Esophagus squamous epithelium (tissue), 5 donors: ENCODE data around the gene SLC52A3. TPM values are rescaled to one million over a fixed set of nuclear protein-coding genes. Genes with fewer than 3 reads are reported as not detected.

Experiments
- DNase-seq: peaks from one replicate; lab custom pipeline; 2025; lab: John Stamatoyannopoulos, UW
- H3K27ac ChIP-seq, 4 donors: fragments of 200-600 bp; sonication (generic); one replicate each; pipeline ENCODE4 v1.5.1; 2016 to 2019; ENCODE audit warnings: mild to moderate bottlenecking in 1 of 4
- H3K27me3 ChIP-seq, 4 donors: fragments of 200-600 bp; sonication (generic); 1 replicate in 3 of 4; 2 replicates in 1 of 4; pipeline versions ENCODE4 v1.5.1 to v1.6.0; 2017 to 2021; ENCODE audit warnings: antibody characterized with exemption in 1 of 4
- H3K36me3 ChIP-seq, 3 donors: fragments of 200-600 bp; sonication (generic); one replicate each; pipeline ENCODE4 v1.5.1; 2016 to 2019
- H3K4me1 ChIP-seq, 3 donors: fragments of 200-600 bp; sonication (generic); one replicate each; pipeline ENCODE4 v1.5.1; 2017 to 2019
- H3K4me3 ChIP-seq, 4 donors: fragments of 200-600 bp; sonication (generic); 1 replicate in 3 of 4; 2 replicates in 1 of 4; pipeline ENCODE4 v1.5.1; 2016 to 2019; ENCODE audit warnings: mild to moderate bottlenecking in 2 of 4, moderate library complexity in 1 of 4
- H3K9me3 ChIP-seq, 3 donors: fragments of 200-600 bp; sonication (generic); one replicate each; pipeline ENCODE4 v1.5.1; 2016 to 2019
- POLR2A ChIP-seq, 4 donors: fragments of 450-650 bp; IDR thresholded peaks; one replicate each; pipeline ENCODE4 v1.6.1; 2017; ENCODE audit warnings: antibody characterized with exemption in 4 of 4, mild to moderate bottlenecking in 4 of 4, moderate library complexity in 3 of 4
- WGBS, 2 donors: methylation state at CpG; one replicate each; pipeline ENCODE4 v1.1.5; 2018; 5-methylcytosine and 5-hydroxymethylcytosine counted together
- intact Hi-C: fragments of 100-400 bp; cut with DNase I; formaldehyde crosslinking; loops from one replicate; pipeline ENCODE4 v1.15.0; 2022
- total RNA-seq, 4 donors: library from RNA; depleted of rRNA; stranded (reverse); fragments of >200 nt; gene quantifications; one replicate each; pipeline ENCODE4 v1.1.0, GENCODE V29; 2016
- TF ChIP-seq, protein P1 (sequence below), 6 experiments: fragments of 450-650 bp in 4 of 6; fragments of 200-600 bp in 2 of 6; sonication (generic) in 2 of 6; IDR thresholded peaks; one replicate each; pipeline ENCODE4 v1.5.1; 2016 to 2019; ENCODE audit warnings: antibody characterized with exemption in 6 of 6, mild to moderate bottlenecking in 4 of 6, moderate library complexity in 4 of 6
- donor health status: DM: yes; HTN: yes; CAD: no.

Gene SLC52A3
- total RNA-seq, 4 donors from 2014 or later, result 0.57 to 10.9 (median 6.5) TPM

DNA sequence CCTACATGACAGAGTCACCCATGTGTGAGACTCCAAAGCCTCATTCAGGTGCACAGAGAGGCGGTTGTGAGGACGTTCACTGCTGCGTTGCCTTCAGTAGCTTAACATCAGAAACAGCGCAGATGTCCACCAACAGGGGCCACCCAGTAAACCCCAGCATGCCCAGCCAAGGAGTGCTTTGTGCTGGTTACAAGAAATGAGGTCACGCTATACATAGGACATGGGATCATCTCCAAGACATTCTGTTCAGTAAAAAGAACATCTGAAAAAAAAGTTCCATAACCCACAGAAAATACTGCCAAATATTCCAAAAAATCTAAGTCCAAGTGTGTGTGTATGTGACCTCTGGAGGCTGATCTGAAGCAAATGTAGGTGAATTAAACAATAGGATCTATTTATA, 16.0 kb downstream of the SLC52A3 start:
- WGBS, 2 donors, result 73 to 92% methylated on average over 4 to 5 of the region's 5 CpGs
- intact Hi-C loops, result no loop called here
- no peak for DNase-seq
- no peaks in the 10 kb centered on the region for H3K9me3 ChIP-seq
- no peaks in the 10 kb centered on the region for H3K36me3 ChIP-seq
- H3K27ac ChIP-seq, result no peak overlapping the region
- peaks cover 0 to 18% (median 0%) of the 10 kb centered on the region in 4 donors for H3K27me3 ChIP-seq
- H3K4me1 ChIP-seq, result no peaks in the 10 kb centered on the region
- no peak for TF ChIP-seq POLR2A (IDR thresholded peaks at IDR 0.05)
- TF ChIP-seq, protein P1, sequence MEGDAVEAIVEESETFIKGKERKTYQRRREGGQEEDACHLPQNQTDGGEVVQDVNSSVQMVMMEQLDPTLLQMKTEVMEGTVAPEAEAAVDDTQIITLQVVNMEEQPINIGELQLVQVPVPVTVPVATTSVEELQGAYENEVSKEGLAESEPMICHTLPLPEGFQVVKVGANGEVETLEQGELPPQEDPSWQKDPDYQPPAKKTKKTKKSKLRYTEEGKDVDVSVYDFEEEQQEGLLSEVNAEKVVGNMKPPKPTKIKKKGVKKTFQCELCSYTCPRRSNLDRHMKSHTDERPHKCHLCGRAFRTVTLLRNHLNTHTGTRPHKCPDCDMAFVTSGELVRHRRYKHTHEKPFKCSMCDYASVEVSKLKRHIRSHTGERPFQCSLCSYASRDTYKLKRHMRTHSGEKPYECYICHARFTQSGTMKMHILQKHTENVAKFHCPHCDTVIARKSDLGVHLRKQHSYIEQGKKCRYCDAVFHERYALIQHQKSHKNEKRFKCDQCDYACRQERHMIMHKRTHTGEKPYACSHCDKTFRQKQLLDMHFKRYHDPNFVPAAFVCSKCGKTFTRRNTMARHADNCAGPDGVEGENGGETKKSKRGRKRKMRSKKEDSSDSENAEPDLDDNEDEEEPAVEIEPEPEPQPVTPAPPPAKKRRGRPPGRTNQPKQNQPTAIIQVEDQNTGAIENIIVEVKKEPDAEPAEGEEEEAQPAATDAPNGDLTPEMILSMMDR (IDR thresholded peaks at IDR 0.05), result no peak
- H3K4me3 ChIP-seq, result no peak overlapping the region

DNA sequence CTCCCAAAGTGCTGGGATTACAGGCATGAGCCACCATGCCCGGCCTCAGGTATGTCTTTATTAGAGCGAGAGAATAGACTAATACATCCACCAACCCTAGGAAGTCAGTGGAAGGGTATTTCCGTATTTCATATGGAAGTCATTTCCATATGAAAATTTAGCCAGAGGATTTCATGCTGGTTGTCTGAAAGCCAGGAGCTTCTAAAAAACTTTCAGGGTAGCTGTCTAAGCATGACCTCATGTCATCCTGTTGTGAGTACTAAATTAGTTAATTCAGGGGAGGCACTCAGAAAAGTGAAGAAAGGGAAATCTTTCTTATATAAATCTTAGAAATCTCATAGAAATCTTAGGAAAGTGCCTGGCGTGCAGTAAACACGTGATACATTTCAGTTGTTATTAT, 16.5 kb downstream of the SLC52A3 start:
- Histone ChIP-seq H3K4me3 (no peak overlapping the region), H3K27me3 (peaks cover 0 to 18% (median 0%) of the 10 kb centered on the region in 4 donors), H3K9me3 (no peaks in the 10 kb centered on the region), H3K4me1 (no peaks in the 10 kb centered on the region), H3K27ac (no peak overlapping the region), H3K36me3 (no peaks in the 10 kb centered on the region)
- intact Hi-C loops, result no loop called here
- no peak for DNase-seq
- no peak for TF ChIP-seq POLR2A (IDR thresholded peaks at IDR 0.05)
- TF ChIP-seq, protein P1 (IDR thresholded peaks at IDR 0.05), result no peak
- 68 to 79% methylated on average over 5 of the region's 5 CpGs for WGBS, 2 donors

DNA sequence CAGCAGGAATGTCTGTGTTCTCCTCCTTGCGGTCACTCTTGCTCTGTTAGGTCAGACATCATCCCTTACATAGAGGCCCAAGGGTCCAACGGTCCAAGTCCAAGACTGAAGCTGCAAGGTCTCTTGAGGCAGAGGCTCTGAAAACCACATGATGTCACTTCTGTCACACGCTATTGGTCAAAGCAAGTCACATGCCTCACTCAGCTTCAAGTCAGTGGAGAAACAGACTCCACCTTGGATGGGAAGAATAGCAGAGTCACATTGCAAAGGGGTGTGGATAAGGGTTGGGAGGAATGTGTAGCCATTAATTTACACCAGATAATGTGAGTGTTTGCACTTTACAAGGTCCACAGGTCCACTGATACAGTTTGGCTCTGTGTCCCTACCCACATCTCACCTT, 17.5 kb downstream of the SLC52A3 start:
- Histone ChIP-seq H3K4me3 (no peak overlapping the region), H3K27ac (no peak overlapping the region), H3K27me3 (peaks cover 0 to 22% (median 0%) of the 10 kb centered on the region in 4 donors), H3K9me3 (peaks cover 0 to 7% (median 4%) of the 10 kb centered on the region in 3 donors), H3K36me3 (no peaks in the 10 kb centered on the region), H3K4me1 (no peaks in the 10 kb centered on the region)
- intact Hi-C loops, result no loop called here
- TF ChIP-seq, protein P1 (IDR thresholded peaks at IDR 0.05), result no peak
- no peak for TF ChIP-seq POLR2A (IDR thresholded peaks at IDR 0.05)
- WGBS, 2 donors, result 0 to 77% methylated on average over 1 to 3 of the region's 3 CpGs
- no peak for DNase-seq

DNA sequence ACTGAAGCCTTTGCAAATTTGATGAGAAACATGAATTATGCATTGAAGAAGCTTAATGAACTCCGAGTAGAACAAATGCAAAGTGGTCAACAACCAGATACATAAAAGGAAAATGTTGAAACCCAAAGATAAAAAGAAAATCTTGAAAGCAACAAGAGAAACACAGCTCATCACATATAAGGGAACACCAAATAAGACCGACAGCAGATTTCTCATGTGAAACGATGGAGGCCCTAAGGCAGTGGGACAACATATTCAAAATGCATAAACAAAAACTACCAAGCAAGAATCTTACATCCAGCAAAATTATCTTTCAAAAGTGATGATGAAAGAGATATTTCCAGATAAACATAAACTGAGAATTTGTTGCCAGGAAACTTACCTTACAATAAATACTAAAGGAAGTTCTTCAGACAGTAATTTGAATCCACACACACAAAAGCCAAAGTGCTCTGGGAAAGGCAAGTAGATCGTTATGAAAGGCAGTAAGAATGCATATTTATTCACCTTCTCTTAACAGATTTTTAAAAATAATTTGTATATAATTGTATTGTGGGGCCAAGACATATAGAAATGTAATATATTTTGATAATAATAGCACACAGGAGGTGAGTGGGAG, 22.5 kb downstream of the SLC52A3 start:
- Histone ChIP-seq H3K4me3 (no peak overlapping the region), H3K9me3 (peaks cover 0 to 21% (median 4%) of the 10 kb centered on the region in 3 donors), H3K27ac (no peak overlapping the region), H3K4me1 (peaks cover 0 to 5% (median 0%) of the 10 kb centered on the region in 3 donors), H3K27me3 (peaks cover 0 to 37% (median 0%) of the 10 kb centered on the region in 4 donors), H3K36me3 (no peaks in the 10 kb centered on the region)
- WGBS, 2 donors, result 80 to 83% methylated on average over 4 of the region's 4 CpGs
- intact Hi-C loops, result no loop called here
- no peak for DNase-seq
- TF ChIP-seq, protein P1 (IDR thresholded peaks at IDR 0.05), result no peak
- no peak for TF ChIP-seq POLR2A (IDR thresholded peaks at IDR 0.05)

DNA sequence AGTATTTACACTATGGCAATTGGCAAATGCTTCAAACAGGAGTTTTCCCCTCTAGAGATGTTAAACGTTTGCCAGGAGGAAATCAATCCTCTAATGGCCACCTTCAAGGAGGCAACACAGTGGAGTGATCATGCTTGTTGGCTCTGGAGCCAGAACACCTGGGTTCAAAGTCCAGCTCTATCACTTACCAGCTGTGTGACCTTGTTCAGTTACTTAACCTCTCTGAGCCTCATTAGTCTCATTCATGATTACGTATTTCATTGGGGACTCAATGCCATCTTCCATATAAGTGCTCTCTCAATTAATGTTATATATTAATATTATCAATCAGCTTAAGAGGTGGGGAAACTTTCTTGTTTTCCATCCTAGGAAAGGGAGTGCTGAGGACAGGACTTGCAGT, 26.1 kb downstream of the SLC52A3 start:
- H3K4me1 ChIP-seq, result peaks cover 3 to 30% (median 6%) of the 10 kb centered on the region in 3 donors
- H3K27ac ChIP-seq, result no peak overlapping the region
- DNase-seq, result no peak
- peaks cover 0 to 21% (median 4%) of the 10 kb centered on the region in 3 donors for H3K9me3 ChIP-seq
- H3K4me3 ChIP-seq, result no peak overlapping the region
- 61 to 79% methylated on average over 2 of the region's 2 CpGs for WGBS, 2 donors
- no peak for TF ChIP-seq POLR2A (IDR thresholded peaks at IDR 0.05)
- TF ChIP-seq, protein P1 (IDR thresholded peaks at IDR 0.05), result no peak
- no peaks in the 10 kb centered on the region for H3K36me3 ChIP-seq
- peaks cover 0 to 30% (median 0%) of the 10 kb centered on the region in 4 donors for H3K27me3 ChIP-seq
- intact Hi-C loops, result no loop called here
